Body of pancreas (tissue), 4 donors: Measurements from ENCODE around the gene GPR143.

ENCODE experiments used
- POLR2A ChIP-seq, 3 donors: fragments of 450-650 bp; IDR thresholded peaks; one replicate each; pipeline ENCODE4 v1.6.1; 2016; ENCODE audit warnings: antibody characterized with exemption in 3 of 3, mild to moderate bottlenecking in 2 of 3
- TF ChIP-seq, protein P1 (sequence below), 7 experiments: fragments of 450-650 bp in 4 of 7; fragments of 200-600 bp in 3 of 7; sonication (generic) in 3 of 7; IDR thresholded peaks; one replicate each; pipeline ENCODE4 v1.5.1; 2016 to 2019; ENCODE audit warnings: antibody characterized with exemption in 7 of 7

DNA sequence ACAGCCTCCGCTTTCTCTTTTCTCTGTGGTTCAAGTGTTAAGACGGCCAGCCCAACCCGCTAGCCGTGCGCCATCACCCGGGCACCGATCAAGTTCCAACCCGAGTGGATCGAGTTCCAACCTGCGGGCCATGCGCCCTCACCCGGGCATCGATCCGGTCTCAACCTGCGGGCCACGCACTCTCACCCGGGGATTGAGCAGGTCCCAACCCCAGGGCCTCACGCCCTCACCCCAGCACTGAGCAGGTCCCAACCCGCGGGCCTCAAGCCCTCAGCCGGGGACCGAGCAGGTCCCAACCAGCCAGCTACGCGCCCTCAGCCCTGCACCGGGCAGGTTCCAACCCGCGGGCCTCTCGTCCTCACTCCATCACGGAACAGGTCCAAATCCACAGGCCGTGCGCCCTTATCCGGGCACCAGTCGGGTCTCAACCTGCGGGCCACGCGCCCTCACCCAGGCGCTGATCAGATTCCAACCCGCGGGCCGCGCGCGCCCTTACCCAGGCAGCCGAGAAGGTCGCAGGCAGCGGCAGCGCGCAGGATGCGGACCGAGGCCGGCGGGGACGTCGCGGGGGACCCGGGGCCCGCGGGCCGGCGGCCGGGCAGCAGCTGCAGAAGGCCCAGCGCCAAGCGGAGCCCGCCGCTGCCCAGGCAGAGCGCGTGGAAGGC is 443 bp downstream of the GPR143 start:
- TF ChIP-seq, protein P1, sequence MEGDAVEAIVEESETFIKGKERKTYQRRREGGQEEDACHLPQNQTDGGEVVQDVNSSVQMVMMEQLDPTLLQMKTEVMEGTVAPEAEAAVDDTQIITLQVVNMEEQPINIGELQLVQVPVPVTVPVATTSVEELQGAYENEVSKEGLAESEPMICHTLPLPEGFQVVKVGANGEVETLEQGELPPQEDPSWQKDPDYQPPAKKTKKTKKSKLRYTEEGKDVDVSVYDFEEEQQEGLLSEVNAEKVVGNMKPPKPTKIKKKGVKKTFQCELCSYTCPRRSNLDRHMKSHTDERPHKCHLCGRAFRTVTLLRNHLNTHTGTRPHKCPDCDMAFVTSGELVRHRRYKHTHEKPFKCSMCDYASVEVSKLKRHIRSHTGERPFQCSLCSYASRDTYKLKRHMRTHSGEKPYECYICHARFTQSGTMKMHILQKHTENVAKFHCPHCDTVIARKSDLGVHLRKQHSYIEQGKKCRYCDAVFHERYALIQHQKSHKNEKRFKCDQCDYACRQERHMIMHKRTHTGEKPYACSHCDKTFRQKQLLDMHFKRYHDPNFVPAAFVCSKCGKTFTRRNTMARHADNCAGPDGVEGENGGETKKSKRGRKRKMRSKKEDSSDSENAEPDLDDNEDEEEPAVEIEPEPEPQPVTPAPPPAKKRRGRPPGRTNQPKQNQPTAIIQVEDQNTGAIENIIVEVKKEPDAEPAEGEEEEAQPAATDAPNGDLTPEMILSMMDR (IDR thresholded peaks at IDR 0.05): no peak
- no peak for TF ChIP-seq POLR2A (IDR thresholded peaks at IDR 0.05)
